ENCODE results near the gene DFFA.
"Not testable (repeated sequence)": the region's sequence is repeated elsewhere in the genome, so short reads cannot be mapped to it uniquely, and the experiment has no call there.

The DFFA gene

GRCh38 chr1:10474613-10475507, 2.5 kb upstream of the DFFA start, which contains the start of gene PEX14:
PEX14 (plus strand) TSS chr1:10474950; CDS start chr1:10474967, 17 bp downstream.
- peak; percentile 72 for DNase-seq (ENCODE audit: low read depth)
- no peak for TF ChIP-seq CTCF (IDR thresholded peaks at IDR 0.05; ENCODE audit: low read depth, low read length, missing control alignments)
- peak within 1 kb of the TSS; percentile 58 for H3K4me3 ChIP-seq (ENCODE audit: low read depth, low read length)

DNA sequence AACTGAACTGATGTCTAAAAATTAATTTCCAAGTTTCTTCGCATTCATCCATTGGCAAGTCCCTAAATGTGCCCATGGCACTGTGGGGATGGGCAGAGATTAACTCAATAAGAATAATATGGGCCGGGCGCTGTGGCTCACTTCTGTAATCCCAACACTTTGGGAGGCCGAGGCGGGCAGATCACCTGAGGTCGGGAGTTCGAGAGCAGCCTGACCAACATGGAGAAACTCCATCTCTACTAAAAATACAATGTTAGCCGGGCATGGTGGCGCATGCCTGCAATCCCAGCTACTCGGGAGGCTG, 1.9 kb upstream of the DFFA start:
- H3K4me3 ChIP-seq (ENCODE audit: low read depth, low read length), result peak overlapping the region; percentile 58; the same call in 1 of the 2 replicates
- DNase-seq (ENCODE audit: low read depth), result not testable (repeated sequence)

DNA sequence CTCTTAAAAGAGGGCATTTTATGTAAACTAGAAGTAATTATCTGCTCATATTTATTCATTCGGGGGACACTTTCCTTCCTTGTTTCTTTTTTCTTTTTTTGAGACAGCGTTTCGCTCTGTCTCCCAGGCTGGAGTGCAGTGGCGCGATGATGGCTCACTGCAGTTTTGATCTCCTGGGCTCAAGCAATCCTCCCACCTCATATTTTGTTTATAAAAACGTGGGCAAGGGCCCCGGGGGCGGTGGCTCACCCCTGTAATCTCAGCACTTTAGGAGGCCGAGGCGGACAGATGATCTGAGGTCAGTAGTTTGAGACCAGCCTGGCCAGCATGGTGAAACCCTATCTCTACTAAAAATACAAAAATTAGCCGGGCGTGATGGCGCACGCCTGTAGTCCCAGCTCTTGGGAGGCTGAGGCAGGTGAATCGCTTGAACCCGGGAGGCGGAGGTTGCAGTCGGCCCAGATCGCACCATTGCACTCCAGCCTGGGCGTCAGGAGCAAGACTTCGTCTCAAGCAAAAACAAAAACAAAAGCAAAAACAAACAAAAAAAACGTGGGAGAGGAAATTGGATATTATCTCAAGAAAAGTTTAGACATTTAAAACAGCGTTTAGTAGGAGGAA, 926 bp upstream of the DFFA start:
- no peak for DNase-seq (ENCODE audit: low read depth)
- no peak for TF ChIP-seq CTCF (IDR thresholded peaks at IDR 0.05; ENCODE audit: low read depth, low read length, missing control alignments)

GRCh38 chr1:10471411-10472219, 714 bp downstream of the DFFA start:
- no peak for TF ChIP-seq CTCF (IDR thresholded peaks at IDR 0.05; ENCODE audit: low read depth, low read length, missing control alignments)
- no peak for DNase-seq (ENCODE audit: low read depth)
- H3K4me3 ChIP-seq (ENCODE audit: low read depth, low read length), result peak overlapping the region; percentile 69

More for the DNA sequence above, 926 bp upstream of the DFFA start:
- H3K4me3 ChIP-seq (ENCODE audit: low read depth, low read length), result peak overlapping the region; percentile 69

- no peak for TF ChIP-seq CTCF (IDR thresholded peaks at IDR 0.05; ENCODE audit: low read depth, low read length, missing control alignments)
- no peak overlapping the region for H3K4me3 ChIP-seq (ENCODE audit: low read depth, low read length)
- no peak for DNase-seq (ENCODE audit: low read depth)
Measured at GRCh38 chr1:10470043-10470442, 2.3 kb downstream of the DFFA start.

DNA sequence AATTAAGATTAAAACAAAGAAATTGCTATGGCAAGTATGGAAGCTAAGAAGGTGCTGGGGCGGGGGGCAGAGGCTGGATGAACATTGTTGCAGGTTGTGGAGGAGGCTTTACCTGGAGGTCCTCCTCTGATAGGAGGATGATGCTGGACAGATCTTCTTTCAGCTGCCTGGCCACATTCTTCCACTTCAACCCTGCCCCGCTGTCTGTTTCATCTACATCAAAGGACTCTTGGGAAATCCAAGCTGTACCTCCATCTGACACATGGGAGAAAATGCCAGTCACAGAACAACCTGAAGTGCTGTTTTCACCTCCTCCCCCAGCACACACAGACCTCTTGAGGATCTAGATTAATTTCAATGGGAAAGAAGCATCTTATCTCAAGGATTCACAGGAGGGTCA, 5.3 kb downstream of the DFFA start:
- TF ChIP-seq CTCF (IDR thresholded peaks at IDR 0.05; ENCODE audit: low read depth, low read length, missing control alignments), result no peak
- H3K4me3 ChIP-seq (ENCODE audit: low read depth, low read length), result no peak overlapping the region
- DNase-seq (ENCODE audit: low read depth), result no peak

DNA sequence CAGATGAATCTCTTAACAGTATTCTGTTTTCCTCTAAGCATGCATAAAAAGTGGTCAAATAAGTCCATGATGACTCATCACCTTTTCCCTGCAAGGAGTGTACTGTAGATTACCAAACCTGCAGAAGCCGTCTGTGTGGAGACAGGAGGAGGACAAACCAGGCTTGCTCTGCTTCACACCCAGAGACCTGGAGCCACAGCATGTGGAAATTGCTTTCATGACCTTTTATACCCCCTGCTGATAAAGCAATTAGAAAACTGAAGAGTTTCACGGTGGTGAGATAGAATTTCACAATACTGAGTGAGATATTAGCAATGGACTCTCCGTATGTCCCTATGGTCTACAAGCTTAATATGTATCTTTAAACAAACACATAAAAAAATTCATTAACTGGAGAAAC, 13.1 kb downstream of the DFFA start:
- no peak overlapping the region for H3K4me3 ChIP-seq (ENCODE audit: low read depth, low read length)
- no peak for TF ChIP-seq CTCF (IDR thresholded peaks at IDR 0.05; ENCODE audit: low read depth, low read length, missing control alignments)
- DNase-seq (ENCODE audit: low read depth), result no peak
